Measurements from ENCODE around the gene ICOSLG. TPM values are rescaled to one million over a fixed set of nuclear protein-coding genes. Genes with fewer than 3 reads are reported as not detected.

ICOSLG gene
- total and polyA plus RNA-seq, 2 of the 4 experiments (the other 2 are of a cell fraction) = under 0.01 to 0.09 TPM

DNA sequence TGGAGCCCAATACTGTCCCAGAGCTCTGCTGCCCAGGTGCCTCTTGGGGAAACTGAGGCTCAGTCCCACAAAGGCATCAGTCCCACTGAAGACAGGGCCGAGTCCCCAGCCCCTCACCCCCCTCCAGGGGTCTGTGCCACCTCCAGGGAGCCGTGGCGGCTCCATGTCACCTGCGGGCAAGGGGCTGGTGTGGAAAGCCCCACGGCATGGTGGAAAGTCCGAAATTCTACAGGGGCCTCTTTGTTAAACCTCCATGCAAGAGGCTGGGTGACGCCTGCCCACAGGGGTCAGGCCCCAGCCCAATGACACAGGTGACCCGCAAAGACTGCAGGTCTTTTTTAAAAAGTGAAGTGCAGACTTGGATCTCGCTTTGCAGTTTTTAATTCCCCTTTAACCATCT lies 41.6 kb upstream of the ICOSLG start:
- WGBS, 2 experiments (ENCODE audit: extremely low coverage in 2 of 2, insufficient read length in 1 of 2) = 80% methylated on average over 1 of the region's 9 CpGs; no CpG with 5 or more reads in 1 of the 2 experiments
- DNase-seq = no peak
- TF ChIP-seq, protein P1, sequence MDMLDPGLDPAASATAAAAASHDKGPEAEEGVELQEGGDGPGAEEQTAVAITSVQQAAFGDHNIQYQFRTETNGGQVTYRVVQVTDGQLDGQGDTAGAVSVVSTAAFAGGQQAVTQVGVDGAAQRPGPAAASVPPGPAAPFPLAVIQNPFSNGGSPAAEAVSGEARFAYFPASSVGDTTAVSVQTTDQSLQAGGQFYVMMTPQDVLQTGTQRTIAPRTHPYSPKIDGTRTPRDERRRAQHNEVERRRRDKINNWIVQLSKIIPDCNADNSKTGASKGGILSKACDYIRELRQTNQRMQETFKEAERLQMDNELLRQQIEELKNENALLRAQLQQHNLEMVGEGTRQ (IDR thresholded peaks at IDR 0.05; ENCODE audit: low read depth, low read length) = no peak
- TF ChIP-seq FOS (IDR thresholded peaks at IDR 0.05; ENCODE audit: low read depth, low read length) (no peak), MAZ (IDR thresholded peaks at IDR 0.05; ENCODE audit: borderline replicate concordance, low read depth, low read length) (no peak), CHD1 (IDR thresholded peaks at IDR 0.05; ENCODE audit: low read depth, low read length) (no peak), RFX5 (IDR thresholded peaks at IDR 0.05; ENCODE audit: low read depth, low read length) (no peak), RAD21 (IDR thresholded peaks at IDR 0.05; ENCODE audit: low read length) (no peak), BHLHE40 (IDR thresholded peaks at IDR 0.05; ENCODE audit: low read depth, low read length) (no peak), MXI1 (IDR thresholded peaks at IDR 0.05; ENCODE audit: borderline replicate concordance, low read depth, low read length) (no peak)
- TF ChIP-seq, protein P2, sequence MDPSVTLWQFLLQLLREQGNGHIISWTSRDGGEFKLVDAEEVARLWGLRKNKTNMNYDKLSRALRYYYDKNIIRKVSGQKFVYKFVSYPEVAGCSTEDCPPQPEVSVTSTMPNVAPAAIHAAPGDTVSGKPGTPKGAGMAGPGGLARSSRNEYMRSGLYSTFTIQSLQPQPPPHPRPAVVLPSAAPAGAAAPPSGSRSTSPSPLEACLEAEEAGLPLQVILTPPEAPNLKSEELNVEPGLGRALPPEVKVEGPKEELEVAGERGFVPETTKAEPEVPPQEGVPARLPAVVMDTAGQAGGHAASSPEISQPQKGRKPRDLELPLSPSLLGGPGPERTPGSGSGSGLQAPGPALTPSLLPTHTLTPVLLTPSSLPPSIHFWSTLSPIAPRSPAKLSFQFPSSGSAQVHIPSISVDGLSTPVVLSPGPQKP (IDR thresholded peaks at IDR 0.05; ENCODE audit: borderline replicate concordance, low read depth, low read length) = no peak
- Histone ChIP-seq H3K27ac (ENCODE audit: insufficient read depth, low read length) (no peak overlapping the region), H2AK5ac (ENCODE audit: low read depth, low read length) (no peak overlapping the region), H3K9ac (ENCODE audit: low read depth, low read length) (no peak overlapping the region), H3K56ac (ENCODE audit: extremely low read depth, insufficient read depth, low read length) (no peak overlapping the region), H2BK15ac (ENCODE audit: low read depth, low read length) (no peak overlapping the region), H2BK5ac (ENCODE audit: low read depth, low read length, poor library complexity, severe bottlenecking) (no peak overlapping the region), H2AK9ac (replicated peaks; ENCODE audit: low read depth, low read length, poor library complexity) (no peak overlapping the region), H3K4ac (ENCODE audit: low read depth, low read length) (no peak overlapping the region), H2BK120ac (ENCODE audit: low read depth, low read length) (no peak overlapping the region), H3K9me3 (ENCODE audit: control insufficient read depth, insufficient read depth, low read length) (no peaks in the 10 kb centered on the region), H4K20me1 (ENCODE audit: insufficient read depth, low read length) (no peaks in the 10 kb centered on the region), H2BK20ac (ENCODE audit: low read depth, low read length) (no peak overlapping the region), H3K27me3 (ENCODE audit: control insufficient read depth, insufficient read depth, low read length) (peaks cover 25% of the 10 kb centered on the region), H3K9me1 (ENCODE audit: insufficient read depth, low read length) (no peaks in the 10 kb centered on the region), H3K18ac (ENCODE audit: low read depth, low read length) (no peak overlapping the region), H2AFZ (replicated peaks; ENCODE audit: low read length, poor library complexity) (no peak overlapping the region), H4K8ac (ENCODE audit: low read depth in 2 of 2, low read length in 2 of 2) (no peak overlapping the region), H3K14ac (replicated peaks; ENCODE audit: low read depth, low read length) (no peak overlapping the region), H3K4me2 (ENCODE audit: low read depth, low read length) (no peak overlapping the region), H4K5ac (ENCODE audit: low read depth, low read length) (no peak overlapping the region), H4K91ac (ENCODE audit: insufficient read depth, low read depth, low read length) (no peak overlapping the region), H3K79me1 (ENCODE audit: low read depth in 1 of 2, low read length in 2 of 2) (no peaks in the 10 kb centered on the region), H3K4me1 (ENCODE audit: control insufficient read depth, insufficient read depth, low read length) (peaks cover 4% of the 10 kb centered on the region; the same call in 1 of the 2 replicates), H3K4me3 (ENCODE audit: insufficient read depth, low read depth, low read length) (no peak overlapping the region), H3K36me3 (ENCODE audit: control insufficient read depth, insufficient read depth, low read length) (no peaks in the 10 kb centered on the region), H3K23ac (ENCODE audit: low read depth, low read length) (no peak overlapping the region)
- POLR2A ChIA-PET (ENCODE audit: unreplicated experiment) = no interaction called here
- no peak for ATAC-seq (ENCODE audit: low read depth)
- intact Hi-C loops (cut with micrococcal nuclease) = no loop called here
- CTCF ChIA-PET = no interaction called here
- in situ Hi-C loops (cut with MboI; ENCODE audit: low sequenced_read_pairs) = no loop called here
- dilution Hi-C loops (cut with HindIII; ENCODE audit: low sequenced_read_pairs, unreplicated experiment) = no loop called here
- BruUV-seq (replicated peaks) = no TSS peak

Data from IMR-90 (cell line).